ENCODE results near the gene MAD2L2.

Gene MAD2L2

DNA sequence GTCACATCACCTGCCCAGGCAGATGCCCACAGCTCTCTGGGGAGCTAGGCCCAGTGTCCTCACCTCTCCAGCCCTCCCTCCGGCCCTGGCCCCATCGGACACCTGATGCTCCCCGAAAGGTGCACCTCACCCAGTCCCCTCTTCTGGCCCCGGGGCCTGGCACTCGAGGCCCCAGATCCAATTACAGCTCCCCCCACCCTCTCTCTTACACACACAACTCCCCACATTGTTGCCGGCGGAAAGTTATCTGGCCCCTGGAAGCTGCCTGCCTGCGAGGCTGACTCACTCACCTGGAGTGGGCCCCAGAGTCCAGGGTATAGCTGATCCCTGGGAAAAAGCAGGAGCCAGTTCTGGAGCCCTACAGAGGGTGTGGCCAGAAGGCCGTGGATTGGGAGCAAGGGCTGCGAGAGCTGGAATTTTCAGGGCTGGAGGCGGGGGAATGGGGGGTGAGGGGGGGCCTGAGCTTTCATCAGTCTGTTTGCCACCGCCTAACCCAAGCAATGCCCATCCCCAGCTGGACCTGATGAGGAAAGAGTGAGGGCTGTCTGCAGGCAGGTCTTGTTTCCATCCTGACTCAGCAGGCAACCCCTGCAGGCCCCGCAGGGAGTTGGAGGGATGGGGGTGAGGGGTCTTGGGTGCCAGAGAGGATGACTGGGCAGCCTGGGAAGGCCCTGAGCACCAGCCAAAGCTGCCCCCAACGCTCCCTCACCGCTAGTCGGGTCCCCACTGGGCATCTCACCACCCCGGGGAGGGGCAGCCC, 27.7 kb downstream of the MAD2L2 start:
- Histone ChIP-seq H4K20me1 (ENCODE audit: insufficient read depth, low read length) (no peaks in the 10 kb centered on the region), H3K27me3 (replicated peaks; ENCODE audit: insufficient read depth, low read length) (no peaks in the 10 kb centered on the region; the same call in 1 of the 2 replicates), H3K9me3 (replicated peaks; ENCODE audit: insufficient read depth, low read length) (no peaks in the 10 kb centered on the region), H3K27ac (ENCODE audit: low read length) (no peak overlapping the region), H2AFZ (ENCODE audit: low read length) (no peak overlapping the region), H3K4me1 (ENCODE audit: low read length) (peaks cover 15% of the 10 kb centered on the region), H3K79me2 (ENCODE audit: low read length) (no peaks in the 10 kb centered on the region), H3K36me3 (replicated peaks; ENCODE audit: insufficient read depth, low read length) (no peaks in the 10 kb centered on the region), H3F3A (ENCODE audit: insufficient read depth, low read length) (no peaks in the 10 kb centered on the region; the same call in 1 of the 2 replicates), H3K9me2 (replicated peaks; ENCODE audit: insufficient read depth, low read length) (no peaks in the 10 kb centered on the region), H3K9ac (ENCODE audit: low read length) (no peak overlapping the region), H3K4me2 (ENCODE audit: low read depth, low read length) (peak overlapping the region; percentile 82; the same call in 1 of the 2 replicates), H3K4me3 (ENCODE audit: low read length) (no peak overlapping the region)
- no peak for DNase-seq
- TF ChIP-seq, protein P1, sequence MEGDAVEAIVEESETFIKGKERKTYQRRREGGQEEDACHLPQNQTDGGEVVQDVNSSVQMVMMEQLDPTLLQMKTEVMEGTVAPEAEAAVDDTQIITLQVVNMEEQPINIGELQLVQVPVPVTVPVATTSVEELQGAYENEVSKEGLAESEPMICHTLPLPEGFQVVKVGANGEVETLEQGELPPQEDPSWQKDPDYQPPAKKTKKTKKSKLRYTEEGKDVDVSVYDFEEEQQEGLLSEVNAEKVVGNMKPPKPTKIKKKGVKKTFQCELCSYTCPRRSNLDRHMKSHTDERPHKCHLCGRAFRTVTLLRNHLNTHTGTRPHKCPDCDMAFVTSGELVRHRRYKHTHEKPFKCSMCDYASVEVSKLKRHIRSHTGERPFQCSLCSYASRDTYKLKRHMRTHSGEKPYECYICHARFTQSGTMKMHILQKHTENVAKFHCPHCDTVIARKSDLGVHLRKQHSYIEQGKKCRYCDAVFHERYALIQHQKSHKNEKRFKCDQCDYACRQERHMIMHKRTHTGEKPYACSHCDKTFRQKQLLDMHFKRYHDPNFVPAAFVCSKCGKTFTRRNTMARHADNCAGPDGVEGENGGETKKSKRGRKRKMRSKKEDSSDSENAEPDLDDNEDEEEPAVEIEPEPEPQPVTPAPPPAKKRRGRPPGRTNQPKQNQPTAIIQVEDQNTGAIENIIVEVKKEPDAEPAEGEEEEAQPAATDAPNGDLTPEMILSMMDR (IDR thresholded peaks at IDR 0.05; ENCODE audit: low read length), result no peak

DNA sequence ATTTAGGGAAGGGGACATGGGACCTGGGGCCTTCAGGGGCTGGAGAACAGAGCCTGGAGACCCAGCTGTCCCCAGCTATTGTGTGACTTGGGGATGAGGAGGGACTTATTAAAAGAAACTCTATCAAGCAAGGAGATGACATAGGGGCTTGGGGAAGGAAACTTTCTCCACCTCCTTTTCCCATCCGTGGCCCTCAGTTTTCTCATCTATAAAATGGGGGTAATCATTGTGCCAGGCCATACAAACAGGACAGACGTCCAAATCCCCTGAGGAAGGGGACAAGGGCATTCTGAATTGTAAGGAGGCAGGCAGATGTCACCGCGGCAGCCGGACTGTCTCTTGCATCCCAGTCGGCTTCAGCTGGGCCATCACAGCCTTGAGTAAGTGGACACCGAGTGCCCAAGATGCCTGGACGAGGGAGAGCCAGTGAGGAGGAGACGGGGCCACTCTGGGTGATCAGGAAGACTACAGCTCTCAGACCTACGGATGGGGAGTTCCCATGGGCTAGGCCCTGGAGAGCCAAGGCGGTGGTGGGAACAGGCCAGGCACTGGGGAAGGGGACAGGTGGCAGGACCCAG, 28.7 kb downstream of the MAD2L2 start:
- no peaks in the 10 kb centered on the region for H3K9me2 ChIP-seq (replicated peaks; ENCODE audit: insufficient read depth, low read length)
- TF ChIP-seq EZH2phosphoT487 (IDR thresholded peaks at IDR 0.05; ENCODE audit: low read length) (no peak), EZH2 (optimal IDR thresholded peaks at IDR 0.05; ENCODE audit: low read depth, low read length) (no peak)
- TF ChIP-seq, protein P1 (IDR thresholded peaks at IDR 0.05; ENCODE audit: low read length), result no peak
- no peaks in the 10 kb centered on the region; the same call in 1 of the 2 replicates for H3F3A ChIP-seq (ENCODE audit: insufficient read depth, low read length)
- H3K36me3 ChIP-seq (replicated peaks; ENCODE audit: insufficient read depth, low read length), result no peaks in the 10 kb centered on the region
- DNase-seq, result no peak
- H3K4me2 ChIP-seq (ENCODE audit: low read depth, low read length), result no peak overlapping the region
- H3K27me3 ChIP-seq (replicated peaks; ENCODE audit: insufficient read depth, low read length), result no peaks in the 10 kb centered on the region; the same call in 1 of the 2 replicates
- H3K9me3 ChIP-seq (replicated peaks; ENCODE audit: insufficient read depth, low read length), result no peaks in the 10 kb centered on the region
- no peak overlapping the region for H3K9ac ChIP-seq (ENCODE audit: low read length)
- no peaks in the 10 kb centered on the region for H4K20me1 ChIP-seq (ENCODE audit: insufficient read depth, low read length)
- no peaks in the 10 kb centered on the region for H3K79me2 ChIP-seq (ENCODE audit: low read length)
- H2AFZ ChIP-seq (ENCODE audit: low read length), result no peak overlapping the region
- H3K27ac ChIP-seq (ENCODE audit: low read length), result no peak overlapping the region
- peaks cover 15% of the 10 kb centered on the region for H3K4me1 ChIP-seq (ENCODE audit: low read length)
- no peak overlapping the region for H3K4me3 ChIP-seq (ENCODE audit: low read length)

DNA sequence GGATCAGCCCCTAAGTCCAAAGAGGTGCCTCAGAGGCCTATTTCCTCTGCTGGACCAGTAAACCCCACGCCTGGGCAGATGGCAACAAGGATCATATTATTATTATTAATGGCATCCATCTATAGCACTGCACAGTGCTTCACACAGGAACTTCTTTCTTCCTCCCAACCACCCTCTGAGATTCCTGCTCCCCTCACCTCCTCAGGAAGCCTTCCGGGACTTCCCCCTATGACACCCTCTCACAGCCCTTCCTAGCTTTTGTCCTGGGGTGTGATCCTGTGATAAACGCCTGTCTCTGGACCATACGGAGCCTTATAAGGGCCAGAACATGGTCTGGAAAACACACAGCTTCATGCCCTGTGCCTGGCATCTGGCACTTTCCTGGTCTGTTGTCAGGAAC, 29.9 kb downstream of the MAD2L2 start:
- peak overlapping the region; percentile 84 for H2AFZ ChIP-seq (ENCODE audit: low read length)
- H3K9me3 ChIP-seq (replicated peaks; ENCODE audit: insufficient read depth, low read length), result no peaks in the 10 kb centered on the region
- peak overlapping the region; percentile 57 for H3K4me3 ChIP-seq (ENCODE audit: low read length)
- H3K79me2 ChIP-seq (ENCODE audit: low read length), result no peaks in the 10 kb centered on the region
- no peak for DNase-seq
- TF ChIP-seq EZH2phosphoT487 (IDR thresholded peaks at IDR 0.05; ENCODE audit: low read length) (no peak), EZH2 (optimal IDR thresholded peaks at IDR 0.05; ENCODE audit: low read depth, low read length) (no peak)
- TF ChIP-seq, protein P1 (IDR thresholded peaks at IDR 0.05; ENCODE audit: low read length), result no peak
- peak overlapping the region; percentile 43; the same call in 1 of the 2 replicates for H3K9ac ChIP-seq (ENCODE audit: low read length)
- H4K20me1 ChIP-seq (ENCODE audit: insufficient read depth, low read length), result no peaks in the 10 kb centered on the region
- H3K4me1 ChIP-seq (ENCODE audit: low read length), result peaks cover 15% of the 10 kb centered on the region
- H3K36me3 ChIP-seq (replicated peaks; ENCODE audit: insufficient read depth, low read length), result no peaks in the 10 kb centered on the region
- H3K9me2 ChIP-seq (replicated peaks; ENCODE audit: insufficient read depth, low read length), result no peaks in the 10 kb centered on the region
- H3K27me3 ChIP-seq (replicated peaks; ENCODE audit: insufficient read depth, low read length), result no peaks in the 10 kb centered on the region; the same call in 1 of the 2 replicates
- H3F3A ChIP-seq (ENCODE audit: insufficient read depth, low read length), result no peaks in the 10 kb centered on the region; the same call in 1 of the 2 replicates
- no peak overlapping the region for H3K27ac ChIP-seq (ENCODE audit: low read length)
- H3K4me2 ChIP-seq (ENCODE audit: low read depth, low read length), result peak overlapping the region; percentile 93

Measured in MM.1S (cell line).